ENCODE measurements around the gene C4orf50. TPM values are rescaled to one million over a fixed set of nuclear protein-coding genes. Genes with fewer than 3 reads are reported as not detected.

The C4orf50 gene
- total and polyA plus RNA-seq, 4 donors = under 0.01 to 0.17 TPM; not detected in 2

DNA sequence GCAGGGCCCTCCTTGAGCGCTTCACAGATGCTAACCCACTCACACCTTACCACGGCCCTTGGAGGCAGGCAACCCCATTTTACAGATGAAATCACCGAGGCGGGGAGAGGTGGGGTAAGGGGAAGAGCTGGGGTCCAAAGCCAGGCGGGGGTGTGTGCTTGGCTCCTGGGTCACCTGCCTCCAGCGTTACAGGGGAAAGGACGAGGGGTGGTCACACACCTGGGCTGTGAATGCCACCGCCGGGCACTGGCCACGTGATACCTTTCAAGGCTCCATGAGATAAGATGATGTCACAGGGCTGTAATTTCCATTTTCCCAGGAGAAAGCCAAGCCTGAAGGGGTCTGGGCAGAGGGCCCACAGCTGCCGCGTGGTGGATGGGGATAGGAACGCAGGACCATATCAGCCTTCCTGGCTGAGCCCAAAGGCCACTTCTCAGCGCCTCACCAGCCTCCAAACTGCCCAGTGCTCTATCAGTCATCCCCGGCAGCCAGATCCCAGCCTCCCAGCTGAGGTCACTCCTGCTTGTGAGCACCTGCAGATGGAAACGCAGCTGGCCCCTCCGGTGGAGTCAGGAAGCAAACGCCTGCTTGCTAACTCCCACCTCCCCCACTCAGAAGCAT, 62.9 kb downstream of the C4orf50 start:
- peaks cover 0 to 3% (median 0%) of the 10 kb centered on the region in 4 donors for H3K4me1 ChIP-seq (ENCODE audit: control insufficient read depth in 4 of 4, insufficient read depth in 4 of 4, low read length in 3 of 4)
- WGBS = 63% methylated on average over 18 of the region's 18 CpGs
- DNase-seq (ENCODE audit: low spot score) = no peak
- H3K9ac ChIP-seq (ENCODE audit: low read depth in 1 of 2, low read length in 2 of 2) = no peak overlapping the region
- H3K36me3 ChIP-seq (ENCODE audit: control insufficient read depth in 4 of 4, insufficient read depth in 3 of 4, low read depth in 1 of 4, low read length in 3 of 4) = no peaks in the 10 kb centered on the region
- no peak overlapping the region for H3K27ac ChIP-seq (ENCODE audit: low read depth in 1 of 2, low read length in 2 of 2)
- TF ChIP-seq, protein P1, sequence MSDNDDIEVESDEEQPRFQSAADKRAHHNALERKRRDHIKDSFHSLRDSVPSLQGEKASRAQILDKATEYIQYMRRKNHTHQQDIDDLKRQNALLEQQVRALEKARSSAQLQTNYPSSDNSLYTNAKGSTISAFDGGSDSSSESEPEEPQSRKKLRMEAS (IDR thresholded peaks at IDR 0.05) = no peak
- TF ChIP-seq SP1 (IDR thresholded peaks at IDR 0.05) = no peak
- TF ChIP-seq HNF4G (IDR thresholded peaks at IDR 0.05) = no peak
- TF ChIP-seq RXRA (IDR thresholded peaks at IDR 0.05) = no peak
- no peak for TF ChIP-seq NR2F2 (IDR thresholded peaks at IDR 0.05)
- TF ChIP-seq EGR1 (IDR thresholded peaks at IDR 0.05; ENCODE audit: low read depth in 2 of 2) = no peak
- TF ChIP-seq, protein P2, sequence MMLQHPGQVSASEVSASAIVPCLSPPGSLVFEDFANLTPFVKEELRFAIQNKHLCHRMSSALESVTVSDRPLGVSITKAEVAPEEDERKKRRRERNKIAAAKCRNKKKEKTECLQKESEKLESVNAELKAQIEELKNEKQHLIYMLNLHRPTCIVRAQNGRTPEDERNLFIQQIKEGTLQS (IDR thresholded peaks at IDR 0.05) = no peak
- no peak for TF ChIP-seq FOXA1 (IDR thresholded peaks at IDR 0.05)
- TF ChIP-seq JUND (IDR thresholded peaks at IDR 0.05) = no peak
- TF ChIP-seq FOXA2 (IDR thresholded peaks at IDR 0.05) = no peak
- TF ChIP-seq GABPA (IDR thresholded peaks at IDR 0.05 in 1 of 2, conservative IDR thresholded peaks at IDR 0.05 in 1 of 2) = no peak
- no peak for TF ChIP-seq RAD21 (IDR thresholded peaks at IDR 0.05)
- TF ChIP-seq, protein P3, sequence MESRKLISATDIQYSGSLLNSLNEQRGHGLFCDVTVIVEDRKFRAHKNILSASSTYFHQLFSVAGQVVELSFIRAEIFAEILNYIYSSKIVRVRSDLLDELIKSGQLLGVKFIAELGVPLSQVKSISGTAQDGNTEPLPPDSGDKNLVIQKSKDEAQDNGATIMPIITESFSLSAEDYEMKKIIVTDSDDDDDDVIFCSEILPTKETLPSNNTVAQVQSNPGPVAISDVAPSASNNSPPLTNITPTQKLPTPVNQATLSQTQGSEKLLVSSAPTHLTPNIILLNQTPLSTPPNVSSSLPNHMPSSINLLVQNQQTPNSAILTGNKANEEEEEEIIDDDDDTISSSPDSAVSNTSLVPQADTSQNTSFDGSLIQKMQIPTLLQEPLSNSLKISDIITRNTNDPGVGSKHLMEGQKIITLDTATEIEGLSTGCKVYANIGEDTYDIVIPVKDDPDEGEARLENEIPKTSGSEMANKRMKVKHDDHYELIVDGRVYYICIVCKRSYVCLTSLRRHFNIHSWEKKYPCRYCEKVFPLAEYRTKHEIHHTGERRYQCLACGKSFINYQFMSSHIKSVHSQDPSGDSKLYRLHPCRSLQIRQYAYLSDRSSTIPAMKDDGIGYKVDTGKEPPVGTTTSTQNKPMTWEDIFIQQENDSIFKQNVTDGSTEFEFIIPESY (IDR thresholded peaks at IDR 0.05) = no peak
- no peak for TF ChIP-seq HNF4A (conservative IDR thresholded peaks at IDR 0.05)
- TF ChIP-seq, protein P4, sequence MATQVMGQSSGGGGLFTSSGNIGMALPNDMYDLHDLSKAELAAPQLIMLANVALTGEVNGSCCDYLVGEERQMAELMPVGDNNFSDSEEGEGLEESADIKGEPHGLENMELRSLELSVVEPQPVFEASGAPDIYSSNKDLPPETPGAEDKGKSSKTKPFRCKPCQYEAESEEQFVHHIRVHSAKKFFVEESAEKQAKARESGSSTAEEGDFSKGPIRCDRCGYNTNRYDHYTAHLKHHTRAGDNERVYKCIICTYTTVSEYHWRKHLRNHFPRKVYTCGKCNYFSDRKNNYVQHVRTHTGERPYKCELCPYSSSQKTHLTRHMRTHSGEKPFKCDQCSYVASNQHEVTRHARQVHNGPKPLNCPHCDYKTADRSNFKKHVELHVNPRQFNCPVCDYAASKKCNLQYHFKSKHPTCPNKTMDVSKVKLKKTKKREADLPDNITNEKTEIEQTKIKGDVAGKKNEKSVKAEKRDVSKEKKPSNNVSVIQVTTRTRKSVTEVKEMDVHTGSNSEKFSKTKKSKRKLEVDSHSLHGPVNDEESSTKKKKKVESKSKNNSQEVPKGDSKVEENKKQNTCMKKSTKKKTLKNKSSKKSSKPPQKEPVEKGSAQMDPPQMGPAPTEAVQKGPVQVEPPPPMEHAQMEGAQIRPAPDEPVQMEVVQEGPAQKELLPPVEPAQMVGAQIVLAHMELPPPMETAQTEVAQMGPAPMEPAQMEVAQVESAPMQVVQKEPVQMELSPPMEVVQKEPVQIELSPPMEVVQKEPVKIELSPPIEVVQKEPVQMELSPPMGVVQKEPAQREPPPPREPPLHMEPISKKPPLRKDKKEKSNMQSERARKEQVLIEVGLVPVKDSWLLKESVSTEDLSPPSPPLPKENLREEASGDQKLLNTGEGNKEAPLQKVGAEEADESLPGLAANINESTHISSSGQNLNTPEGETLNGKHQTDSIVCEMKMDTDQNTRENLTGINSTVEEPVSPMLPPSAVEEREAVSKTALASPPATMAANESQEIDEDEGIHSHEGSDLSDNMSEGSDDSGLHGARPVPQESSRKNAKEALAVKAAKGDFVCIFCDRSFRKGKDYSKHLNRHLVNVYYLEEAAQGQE (IDR thresholded peaks at IDR 0.05) = no peak
- TF ChIP-seq TAF1 (conservative IDR thresholded peaks at IDR 0.05) = no peak
- TF ChIP-seq YY1 (IDR thresholded peaks at IDR 0.05) = no peak
- TF ChIP-seq, protein P5, sequence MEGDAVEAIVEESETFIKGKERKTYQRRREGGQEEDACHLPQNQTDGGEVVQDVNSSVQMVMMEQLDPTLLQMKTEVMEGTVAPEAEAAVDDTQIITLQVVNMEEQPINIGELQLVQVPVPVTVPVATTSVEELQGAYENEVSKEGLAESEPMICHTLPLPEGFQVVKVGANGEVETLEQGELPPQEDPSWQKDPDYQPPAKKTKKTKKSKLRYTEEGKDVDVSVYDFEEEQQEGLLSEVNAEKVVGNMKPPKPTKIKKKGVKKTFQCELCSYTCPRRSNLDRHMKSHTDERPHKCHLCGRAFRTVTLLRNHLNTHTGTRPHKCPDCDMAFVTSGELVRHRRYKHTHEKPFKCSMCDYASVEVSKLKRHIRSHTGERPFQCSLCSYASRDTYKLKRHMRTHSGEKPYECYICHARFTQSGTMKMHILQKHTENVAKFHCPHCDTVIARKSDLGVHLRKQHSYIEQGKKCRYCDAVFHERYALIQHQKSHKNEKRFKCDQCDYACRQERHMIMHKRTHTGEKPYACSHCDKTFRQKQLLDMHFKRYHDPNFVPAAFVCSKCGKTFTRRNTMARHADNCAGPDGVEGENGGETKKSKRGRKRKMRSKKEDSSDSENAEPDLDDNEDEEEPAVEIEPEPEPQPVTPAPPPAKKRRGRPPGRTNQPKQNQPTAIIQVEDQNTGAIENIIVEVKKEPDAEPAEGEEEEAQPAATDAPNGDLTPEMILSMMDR (IDR thresholded peaks at IDR 0.05; ENCODE audit: low read depth, low read length, missing input control) = no peak
- no peak overlapping the region for H3K4me3 ChIP-seq (ENCODE audit: low read depth in 1 of 3, low read length in 3 of 3)
- H3K9me3 ChIP-seq (ENCODE audit: control insufficient read depth in 4 of 4, low read length in 3 of 4) = no peaks in the 10 kb centered on the region
- peaks cover 0 to 3% (median 0%) of the 10 kb centered on the region in 4 donors for H3K27me3 ChIP-seq (ENCODE audit: control insufficient read depth in 4 of 4, insufficient read depth in 4 of 4, low read length in 3 of 4)
